22Rv1 (cell line): Measurements from ENCODE around the gene LARP4B.

Experiments used
- ZFX ChIP-seq: fragments of 450-650 bp; IDR thresholded peaks from 2 replicates; pipeline ENCODE4 v1.6.1; 2017; ENCODE audit warnings: antibody characterized with exemption, borderline replicate concordance
- TF ChIP-seq, protein P1 (sequence below): fragments of 450-650 bp; IDR thresholded peaks from 2 replicates; pipeline ENCODE4 v1.5.1; 2017; ENCODE audit warnings: mild to moderate bottlenecking

- TF ChIP-seq, protein P1, sequence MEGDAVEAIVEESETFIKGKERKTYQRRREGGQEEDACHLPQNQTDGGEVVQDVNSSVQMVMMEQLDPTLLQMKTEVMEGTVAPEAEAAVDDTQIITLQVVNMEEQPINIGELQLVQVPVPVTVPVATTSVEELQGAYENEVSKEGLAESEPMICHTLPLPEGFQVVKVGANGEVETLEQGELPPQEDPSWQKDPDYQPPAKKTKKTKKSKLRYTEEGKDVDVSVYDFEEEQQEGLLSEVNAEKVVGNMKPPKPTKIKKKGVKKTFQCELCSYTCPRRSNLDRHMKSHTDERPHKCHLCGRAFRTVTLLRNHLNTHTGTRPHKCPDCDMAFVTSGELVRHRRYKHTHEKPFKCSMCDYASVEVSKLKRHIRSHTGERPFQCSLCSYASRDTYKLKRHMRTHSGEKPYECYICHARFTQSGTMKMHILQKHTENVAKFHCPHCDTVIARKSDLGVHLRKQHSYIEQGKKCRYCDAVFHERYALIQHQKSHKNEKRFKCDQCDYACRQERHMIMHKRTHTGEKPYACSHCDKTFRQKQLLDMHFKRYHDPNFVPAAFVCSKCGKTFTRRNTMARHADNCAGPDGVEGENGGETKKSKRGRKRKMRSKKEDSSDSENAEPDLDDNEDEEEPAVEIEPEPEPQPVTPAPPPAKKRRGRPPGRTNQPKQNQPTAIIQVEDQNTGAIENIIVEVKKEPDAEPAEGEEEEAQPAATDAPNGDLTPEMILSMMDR: no peak
- TF ChIP-seq ZFX: no peak
Measured at GRCh38 chr10:818010-818409, 113.5 kb downstream of the LARP4B start.
